Measurements from ENCODE around the gene PHTF2. TPM values are rescaled to one million over a fixed set of nuclear protein-coding genes. Genes with fewer than 3 reads are reported as not detected.

PHTF2 gene
- total RNA-seq, 4 donors from 2014 or later, result 16.7 to 27.6 (median 19.2) TPM

- ATAC-seq (ENCODE audit: low FRiP score) (no peak), DNase-seq (ENCODE audit: low spot score) (no peak)
- TF ChIP-seq CTCF (IDR thresholded peaks at IDR 0.05), result no peak
Observed at GRCh38 chr7:77812290-77812685, 13.7 kb downstream of the PHTF2 start.

GRCh38 chr7:77813180-77813579 lies 14.6 kb downstream of the PHTF2 start:
- TF ChIP-seq CTCF (IDR thresholded peaks at IDR 0.05), result no peak
- ATAC-seq (ENCODE audit: low FRiP score) (no peak), DNase-seq (ENCODE audit: low spot score) (no peak)

- no peak for TF ChIP-seq CTCF (IDR thresholded peaks at IDR 0.05)
- DNase-seq (ENCODE audit: low spot score), result no peak
- no peak for ATAC-seq (ENCODE audit: low FRiP score)
Observed at GRCh38 chr7:77819021-77819420, 20.4 kb downstream of the PHTF2 start.

GRCh38 chr7:77820967-77821366 lies 22.4 kb downstream of the PHTF2 start:
- DNase-seq (ENCODE audit: low spot score) (no peak), ATAC-seq (ENCODE audit: low FRiP score) (no peak)
- TF ChIP-seq CTCF (IDR thresholded peaks at IDR 0.05), result no peak

GRCh38 chr7:77822269-77822668 lies 23.7 kb downstream of the PHTF2 start:
- TF ChIP-seq CTCF (IDR thresholded peaks at IDR 0.05), result no peak
- no peak for DNase-seq (ENCODE audit: low spot score)
- no peak for ATAC-seq (ENCODE audit: low FRiP score)

GRCh38 chr7:77823787-77824186 lies 25.2 kb downstream of the PHTF2 start:
- TF ChIP-seq CTCF (IDR thresholded peaks at IDR 0.05), result no peak
- DNase-seq (ENCODE audit: low spot score), result no peak
- ATAC-seq (ENCODE audit: low FRiP score), result no peak

GRCh38 chr7:77824636-77825035 lies 26.1 kb downstream of the PHTF2 start:
- DNase-seq (ENCODE audit: low spot score), result no peak
- ATAC-seq (ENCODE audit: low FRiP score), result no peak
- no peak for TF ChIP-seq CTCF (IDR thresholded peaks at IDR 0.05)

Measured in omental fat pad (tissue), 4 donors.